Tibial nerve (tissue), 4 donors: Measurements from ENCODE around the gene PRRC2B. TPM values are rescaled to one million over a fixed set of nuclear protein-coding genes. Genes with fewer than 3 reads are reported as not detected.

Experiments used
- DNase-seq, 2 donors: peaks; one replicate each; pipeline ENCODE4 v3.0.0-alpha.2; 2019; ENCODE audit warnings: low spot score in 2 of 2
- H3K27ac ChIP-seq, 4 donors: fragments of 200-600 bp; sonication (generic) in 3 of 4; one replicate each; pipeline ENCODE4 v1.5.1; 2017 to 2019; ENCODE audit warnings: mild to moderate bottlenecking in 1 of 4
- H3K27me3 ChIP-seq, 2 donors: fragments of 200-600 bp; sonication (generic) in 1 of 2; one replicate each; pipeline versions ENCODE4 v1.5.1 to v1.6.0; 2017 to 2019
- H3K36me3 ChIP-seq, 3 donors: fragments of 200-600 bp; sonication (generic); one replicate each; pipeline ENCODE4 v1.5.1; 2018 to 2019
- H3K4me1 ChIP-seq, 4 donors: fragments of 200-600 bp; sonication (generic) in 3 of 4; one replicate each; pipeline ENCODE4 v1.5.1; 2017 to 2019
- H3K4me3 ChIP-seq, 4 donors: fragments of 200-600 bp; sonication (generic) in 3 of 4; one replicate each; pipeline ENCODE4 v1.5.1; 2017 to 2019; ENCODE audit warnings: mild to moderate bottlenecking in 1 of 4, moderate library complexity in 1 of 4
- H3K9me3 ChIP-seq, 4 donors: fragments of 200-600 bp; sonication (generic) in 3 of 4; one replicate each; pipeline ENCODE4 v1.5.1; 2017 to 2019
- EP300 ChIP-seq, 2 donors: sonication (generic); formaldehyde crosslinking; IDR thresholded peaks; one replicate each; pipeline ENCODE4 v1.6.1; 2017; ENCODE audit warnings: antibody characterized with exemption in 2 of 2, mild to moderate bottlenecking in 1 of 2
- POLR2A ChIP-seq, 2 donors: fragments of 450-650 bp; IDR thresholded peaks; one replicate each; pipeline ENCODE4 v1.6.1; 2017; ENCODE audit warnings: antibody characterized with exemption in 2 of 2, mild to moderate bottlenecking in 2 of 2, moderate library complexity in 2 of 2
- whole genome bisulfite sequencing, 2 donors: methylation state at CpG; one replicate each; pipeline ENCODE4 v1.1.5; 2018; 5-methylcytosine and 5-hydroxymethylcytosine counted together
- total RNA-seq, 4 donors: library from RNA; depleted of rRNA; stranded (reverse); fragments of >200 nt; gene quantifications; one replicate each; pipeline ENCODE4 v1.1.0, GENCODE V29; 2016
- TF ChIP-seq, protein P1 (sequence below), 5 experiments: fragments of 200-600 bp in 3 of 5; fragments of 450-650 bp in 2 of 5; sonication (generic) in 3 of 5; IDR thresholded peaks; one replicate each; pipeline ENCODE4 v1.5.1; 2016 to 2019; ENCODE audit warnings: antibody characterized with exemption in 5 of 5, mild to moderate bottlenecking in 3 of 5, moderate library complexity in 2 of 5

Gene PRRC2B
- total RNA-seq, 4 donors from 2014 or later: 94.8 to 236 (median 174) TPM

GRCh38 chr9:131539223-131539923 lies 145.5 kb downstream of the PRRC2B start:
- H3K4me3 ChIP-seq: no peak overlapping the region
- no peak overlapping the region for H3K27ac ChIP-seq
- DNase-seq: no peak
- H3K9me3 ChIP-seq: peaks cover 0 to 26% (median 8%) of the 10 kb centered on the region in 4 donors
- TF ChIP-seq, protein P1, sequence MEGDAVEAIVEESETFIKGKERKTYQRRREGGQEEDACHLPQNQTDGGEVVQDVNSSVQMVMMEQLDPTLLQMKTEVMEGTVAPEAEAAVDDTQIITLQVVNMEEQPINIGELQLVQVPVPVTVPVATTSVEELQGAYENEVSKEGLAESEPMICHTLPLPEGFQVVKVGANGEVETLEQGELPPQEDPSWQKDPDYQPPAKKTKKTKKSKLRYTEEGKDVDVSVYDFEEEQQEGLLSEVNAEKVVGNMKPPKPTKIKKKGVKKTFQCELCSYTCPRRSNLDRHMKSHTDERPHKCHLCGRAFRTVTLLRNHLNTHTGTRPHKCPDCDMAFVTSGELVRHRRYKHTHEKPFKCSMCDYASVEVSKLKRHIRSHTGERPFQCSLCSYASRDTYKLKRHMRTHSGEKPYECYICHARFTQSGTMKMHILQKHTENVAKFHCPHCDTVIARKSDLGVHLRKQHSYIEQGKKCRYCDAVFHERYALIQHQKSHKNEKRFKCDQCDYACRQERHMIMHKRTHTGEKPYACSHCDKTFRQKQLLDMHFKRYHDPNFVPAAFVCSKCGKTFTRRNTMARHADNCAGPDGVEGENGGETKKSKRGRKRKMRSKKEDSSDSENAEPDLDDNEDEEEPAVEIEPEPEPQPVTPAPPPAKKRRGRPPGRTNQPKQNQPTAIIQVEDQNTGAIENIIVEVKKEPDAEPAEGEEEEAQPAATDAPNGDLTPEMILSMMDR (IDR thresholded peaks at IDR 0.05): no peak
- no peak for TF ChIP-seq POLR2A (IDR thresholded peaks at IDR 0.05)
- no peak for TF ChIP-seq EP300 (IDR thresholded peaks at IDR 0.05)
- WGBS, 2 donors: 92 to 93% methylated on average over 7 of the region's 7 CpGs
- peaks cover 0 to 9% of the 10 kb centered on the region in 2 donors for H3K27me3 ChIP-seq
- H3K4me1 ChIP-seq: no peaks in the 10 kb centered on the region
- H3K36me3 ChIP-seq: no peaks in the 10 kb centered on the region

DNA sequence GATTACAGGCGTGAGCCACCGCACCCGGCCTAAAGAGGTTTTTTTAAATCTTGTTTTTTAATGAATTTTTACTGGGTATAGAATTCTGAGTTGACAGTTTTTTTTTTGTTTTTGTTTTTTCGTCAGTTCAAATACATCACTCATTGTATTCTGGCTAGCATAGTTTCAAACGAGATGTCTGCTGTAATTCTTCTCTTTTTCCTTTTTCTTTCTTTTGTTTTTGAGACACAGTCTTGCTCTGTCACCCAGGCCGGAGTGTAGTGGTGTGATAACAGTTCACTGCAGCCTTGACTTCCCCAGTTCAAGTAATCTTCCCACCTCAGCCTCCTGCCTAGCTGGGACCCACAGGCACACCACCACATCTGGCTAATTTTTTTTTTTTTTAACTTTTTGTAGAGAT lies 149.3 kb downstream of the PRRC2B start:
- DNase-seq: no peak
- H3K4me3 ChIP-seq: no peak overlapping the region
- no peak overlapping the region for H3K27ac ChIP-seq
- H3K4me1 ChIP-seq: peaks cover 0 to 19% (median 6%) of the 10 kb centered on the region in 4 donors
- TF ChIP-seq POLR2A (IDR thresholded peaks at IDR 0.05) (no peak), EP300 (IDR thresholded peaks at IDR 0.05) (no peak)
- TF ChIP-seq, protein P1 (IDR thresholded peaks at IDR 0.05): no peak
- H3K27me3 ChIP-seq: peaks cover 0 to 47% of the 10 kb centered on the region in 2 donors
- 88 to 91% methylated on average over 6 of the region's 6 CpGs for WGBS, 2 donors
- peaks cover 0 to 36% (median 8%) of the 10 kb centered on the region in 4 donors for H3K9me3 ChIP-seq
- H3K36me3 ChIP-seq: no peaks in the 10 kb centered on the region

DNA sequence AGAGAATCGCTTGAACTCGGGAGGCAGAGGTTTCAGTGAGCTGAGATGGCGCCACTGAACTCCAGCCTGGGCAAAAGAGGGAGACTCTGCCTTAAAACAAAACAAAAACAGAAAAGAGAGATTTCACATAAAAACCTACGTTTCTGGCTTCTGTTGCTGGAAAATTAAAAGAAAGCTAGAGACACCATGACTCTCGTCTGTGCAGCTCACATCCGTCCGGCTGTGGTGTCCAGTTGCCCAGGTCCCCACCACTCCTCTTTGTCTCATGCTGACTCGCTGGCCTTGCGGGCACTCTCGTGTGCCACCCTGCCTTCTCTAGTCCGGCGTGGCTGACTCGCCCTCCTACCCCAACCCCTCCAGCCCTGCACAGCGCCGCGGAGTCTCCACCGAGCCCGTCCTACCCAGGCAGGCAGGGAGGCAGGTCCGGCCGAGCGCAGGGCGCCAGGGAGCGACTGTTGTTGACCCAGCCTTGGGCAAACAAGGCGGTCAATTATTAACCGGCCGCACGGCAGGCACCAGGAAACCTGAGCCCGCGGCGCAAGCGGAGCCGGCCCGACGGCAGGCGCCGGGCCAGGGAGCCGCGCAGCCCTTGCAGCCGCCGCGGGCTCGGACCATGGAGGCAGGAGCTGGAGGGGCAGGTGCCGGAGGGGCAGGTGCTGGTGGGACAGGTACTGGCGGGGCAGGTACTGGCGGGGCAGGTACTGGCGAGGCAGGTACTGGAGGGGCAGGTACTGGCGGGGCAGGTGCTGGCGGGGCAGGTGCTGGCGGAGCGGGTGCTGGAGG lies 151.3 kb downstream of the PRRC2B start, which contains the start of gene PRRT1B:
PRRT1B (plus strand) TSS at position 521 of the 783 bp plus-strand sequence; CDS start at position 614, 93 bp downstream.
- Histone ChIP-seq H3K36me3 (no peaks in the 10 kb centered on the region), H3K9me3 (peaks cover 0 to 36% (median 8%) of the 10 kb centered on the region in 4 donors), H3K4me3 (peak within 1 kb of the TSS in 2 of 4 donors; percentile 5 to 27), H3K27ac (no peak within 1 kb of the TSS), H3K4me1 (peaks cover 0 to 19% (median 6%) of the 10 kb centered on the region in 4 donors), H3K27me3 (peaks cover 0 to 61% of the 10 kb centered on the region in 2 donors)
- WGBS, 2 donors: 16 to 24% methylated on average over 35 to 50 of the region's 50 CpGs
- no peak for DNase-seq
- TF ChIP-seq, protein P1 (IDR thresholded peaks at IDR 0.05): no peak
- TF ChIP-seq POLR2A (IDR thresholded peaks at IDR 0.05) (no peak), EP300 (IDR thresholded peaks at IDR 0.05) (no peak)

GRCh38 chr9:131545786-131546335 lies 152.0 kb downstream of the PRRC2B start:
- DNase-seq: no peak
- Histone ChIP-seq H3K36me3 (no peaks in the 10 kb centered on the region), H3K27ac (no peak overlapping the region), H3K4me1 (peaks cover 0 to 19% (median 6%) of the 10 kb centered on the region in 4 donors), H3K9me3 (peaks cover 0 to 36% (median 8%) of the 10 kb centered on the region in 4 donors), H3K4me3 (peak overlapping the region in 1 of 4 donors; percentile 5), H3K27me3 (peaks cover 0 to 61% of the 10 kb centered on the region in 2 donors)
- 1 to 3% methylated on average over 24 to 25 of the region's 30 CpGs for WGBS, 2 donors
- TF ChIP-seq, protein P1 (IDR thresholded peaks at IDR 0.05): no peak
- TF ChIP-seq EP300 (IDR thresholded peaks at IDR 0.05) (no peak), POLR2A (IDR thresholded peaks at IDR 0.05) (no peak)
